OCI-LY1 (cell line): ENCODE data around the gene GUCA2B.

Experiments used
- EZH2 ChIP-seq: fragments of 200-600 bp; sonication (generic), shearing (Covaris generic); IDR thresholded peaks from 2 replicates; pipeline ENCODE4 v1.8.0; 2017; ENCODE audit warnings: borderline replicate concordance, mixed run types, mild to moderate bottlenecking, antibody characterized with exemption, low read length, moderate library complexity, mixed read lengths
- TF ChIP-seq, protein P1 (sequence below): fragments of 200-600 bp; sonication (generic), shearing (Covaris generic); IDR thresholded peaks from 2 replicates; pipeline ENCODE4 v1.5.1; 2017; ENCODE audit warnings: mild to moderate bottlenecking, antibody characterized with exemption, low read length, moderate library complexity, mixed read lengths

DNA sequence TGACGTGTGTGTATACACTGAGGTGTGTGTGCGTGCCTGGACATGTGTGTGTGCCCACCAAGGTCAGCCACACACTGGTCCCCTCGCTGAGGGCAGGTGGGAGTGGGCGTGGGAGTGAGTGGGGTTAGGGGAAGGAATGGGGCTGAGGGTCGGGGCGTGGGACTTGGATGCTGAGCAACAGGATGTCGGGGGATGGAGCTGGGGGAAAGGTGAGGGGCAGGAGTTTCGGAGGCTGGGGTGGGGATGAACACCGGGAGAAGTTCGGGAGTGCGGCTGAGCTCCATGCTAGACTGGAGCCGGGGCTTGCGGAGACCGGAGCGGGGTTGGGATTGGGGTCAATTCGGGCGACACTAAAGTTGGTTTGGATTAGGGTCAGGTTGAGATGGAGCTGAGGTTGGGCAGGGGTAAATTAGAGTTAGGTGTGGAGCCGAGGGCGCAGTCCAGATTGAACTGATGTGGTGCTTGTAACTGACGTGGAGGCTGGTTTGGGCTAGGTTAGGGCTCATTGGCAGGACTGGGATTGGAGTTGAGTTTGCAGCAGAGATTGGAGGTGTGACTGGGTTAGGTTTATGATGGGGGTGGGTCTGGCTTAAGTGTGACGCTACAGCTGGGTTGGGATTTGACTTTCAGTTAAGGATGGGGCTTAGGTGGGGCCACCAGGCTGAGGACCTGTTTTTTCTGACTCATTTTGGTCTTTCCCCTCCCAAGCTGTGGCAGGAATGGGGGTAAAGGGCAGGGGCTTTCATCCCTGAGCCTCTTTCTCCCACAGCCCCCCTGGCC is 14.6 kb downstream of the GUCA2B start:
- TF ChIP-seq, protein P1, sequence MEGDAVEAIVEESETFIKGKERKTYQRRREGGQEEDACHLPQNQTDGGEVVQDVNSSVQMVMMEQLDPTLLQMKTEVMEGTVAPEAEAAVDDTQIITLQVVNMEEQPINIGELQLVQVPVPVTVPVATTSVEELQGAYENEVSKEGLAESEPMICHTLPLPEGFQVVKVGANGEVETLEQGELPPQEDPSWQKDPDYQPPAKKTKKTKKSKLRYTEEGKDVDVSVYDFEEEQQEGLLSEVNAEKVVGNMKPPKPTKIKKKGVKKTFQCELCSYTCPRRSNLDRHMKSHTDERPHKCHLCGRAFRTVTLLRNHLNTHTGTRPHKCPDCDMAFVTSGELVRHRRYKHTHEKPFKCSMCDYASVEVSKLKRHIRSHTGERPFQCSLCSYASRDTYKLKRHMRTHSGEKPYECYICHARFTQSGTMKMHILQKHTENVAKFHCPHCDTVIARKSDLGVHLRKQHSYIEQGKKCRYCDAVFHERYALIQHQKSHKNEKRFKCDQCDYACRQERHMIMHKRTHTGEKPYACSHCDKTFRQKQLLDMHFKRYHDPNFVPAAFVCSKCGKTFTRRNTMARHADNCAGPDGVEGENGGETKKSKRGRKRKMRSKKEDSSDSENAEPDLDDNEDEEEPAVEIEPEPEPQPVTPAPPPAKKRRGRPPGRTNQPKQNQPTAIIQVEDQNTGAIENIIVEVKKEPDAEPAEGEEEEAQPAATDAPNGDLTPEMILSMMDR, result no peak
- TF ChIP-seq EZH2, result no peak
